SK-N-SH (cell line): ENCODE results near the gene DUSP28. TPM values are rescaled to one million over a fixed set of nuclear protein-coding genes. Genes with fewer than 3 reads are reported as not detected.

Source experiments
- CTCF ChIA-PET: fragments of 300-600, 350-600 bp; formaldehyde crosslinking; extraction: SDS; loops from one replicate; lab custom pipeline; 2021; lab: Yijun Ruan, JAX
- POLR2A ChIA-PET: fragments of 350-600 bp; sonication (Branson Sonifier 250); formaldehyde crosslinking; extraction: SDS; loops from one replicate; lab custom pipeline; 2020; ENCODE audit warnings: antibody characterized with exemption, inconsistent platforms; lab: Yijun Ruan, JAX
- DNase-seq: peaks from one replicate; pipeline ENCODE4 v3.0.0; 2012
- H2AFZ ChIP-seq: fragments of 200-600 bp; sonication (generic); 2 replicates; pipeline ENCODE4 v1.8.1; 2016; ENCODE audit warnings: antibody characterized with exemption, mild to moderate bottlenecking, low read depth
- H3F3A ChIP-seq: fragments of 200-600 bp; sonication (generic); replicated peaks from 2 replicates; pipeline ENCODE3; 2016; ENCODE audit warnings: antibody characterized with exemption, mild to moderate bottlenecking; ENCODE audit not compliant: insufficient read depth
- H3K27ac ChIP-seq, 2 experiments: fragments of 200-500 bp in 1 of 2; fragments of 200-600 bp in 1 of 2; sonication (Bioruptor generic) in 1 of 2; sonication (generic), shearing (Covaris generic) in 1 of 2; 2 replicates each; pipeline versions ENCODE4 v1.5.1 to v1.6.1; 2014 to 2016; ENCODE audit warnings: low read depth in 2 of 2, inconsistent platforms in 1 of 2, low read length in 1 of 2, mild to moderate bottlenecking in 1 of 2, mixed read lengths in 1 of 2
- H3K27me3 ChIP-seq: fragments of 200-600 bp; sonication (generic), shearing (Covaris generic); 2 replicates; pipeline ENCODE4 v1.6.1; 2016; ENCODE audit warnings: mixed run types; ENCODE audit not compliant: insufficient read depth
- H3K36me3 ChIP-seq, 2 experiments: fragments of 200-500 bp in 1 of 2; fragments of 200-600 bp in 1 of 2; sonication (Bioruptor generic) in 1 of 2; sonication (generic) in 1 of 2; replicated peaks in 1 of 2; 2 replicates each; pipeline versions ENCODE3 to v1.5.1; 2014 to 2016; ENCODE audit warnings: low read length in 1 of 2, mild to moderate bottlenecking in 1 of 2; ENCODE audit not compliant: insufficient read depth in 2 of 2, control insufficient read depth in 1 of 2
- H3K4me1 ChIP-seq, 2 experiments: fragments of 200-500 bp in 1 of 2; fragments of 200-600 bp in 1 of 2; sonication (Bioruptor generic) in 1 of 2; sonication (generic), shearing (Covaris generic) in 1 of 2; 2 replicates each; pipeline versions ENCODE4 v1.5.1 to v1.6.1; 2014 to 2016; ENCODE audit warnings: low read depth in 1 of 2, low read length in 1 of 2, mixed run types in 1 of 2; ENCODE audit not compliant: insufficient read depth in 2 of 2, control insufficient read depth in 1 of 2
- H3K4me2 ChIP-seq: fragments of 200-600 bp; sonication (generic), shearing (Covaris generic); 2 replicates; pipeline ENCODE4 v1.6.1; 2017; ENCODE audit warnings: mixed run types
- H3K4me3 ChIP-seq, 2 experiments: fragments of 200-500 bp in 1 of 2; fragments of 200-600 bp in 1 of 2; sonication (Bioruptor generic) in 1 of 2; sonication (generic), shearing (Covaris generic) in 1 of 2; 2 replicates each; pipeline versions ENCODE4 v1.5.1 to v1.8.1; 2014 to 2016; ENCODE audit warnings: low read depth in 2 of 2, inconsistent platforms in 1 of 2, low read length in 1 of 2, mild to moderate bottlenecking in 1 of 2, mixed read lengths in 1 of 2, moderate library complexity in 1 of 2
- H3K79me2 ChIP-seq: fragments of 200-600 bp; sonication (generic); 2 replicates; pipeline ENCODE4 v1.8.1; 2017; ENCODE audit warnings: mild to moderate bottlenecking; ENCODE audit not compliant: insufficient read depth
- H3K9ac ChIP-seq: fragments of 200-600 bp; sonication (generic); 2 replicates; pipeline ENCODE4 v1.6.1; 2017; ENCODE audit warnings: mixed run types
- H3K9me2 ChIP-seq: fragments of 200-600 bp; sonication (generic); 2 replicates; pipeline ENCODE4 v1.6.1; 2017; ENCODE audit warnings: mixed run types
- H3K9me3 ChIP-seq: fragments of 200-600 bp; sonication (generic); 2 replicates; pipeline ENCODE4 v1.6.1; 2017; ENCODE audit warnings: mixed run types, mild to moderate bottlenecking, moderate library complexity
- H4K20me1 ChIP-seq: fragments of 200-600 bp; sonication (generic); 2 replicates; pipeline ENCODE4 v1.6.1; 2017; ENCODE audit warnings: mild to moderate bottlenecking, mixed run types; ENCODE audit not compliant: insufficient read depth
- CHD2 ChIP-seq: fragments of 150-350 bp; IDR thresholded peaks from 2 replicates; pipeline ENCODE4 v1.6.1; 2018; ENCODE audit warnings: low read length; ENCODE audit not compliant: partially characterized antibody
- FOSL2 ChIP-seq: IDR thresholded peaks from 2 replicates; pipeline ENCODE4 v1.4.0; 2012; ENCODE audit warnings: low read depth, mild to moderate bottlenecking, moderate library complexity, borderline replicate concordance
- GABPA ChIP-seq: IDR thresholded peaks from 2 replicates; pipeline ENCODE4 v1.4.0; 2012; ENCODE audit warnings: low read depth, mild to moderate bottlenecking
- GATA2 ChIP-seq: sonication (generic); formaldehyde crosslinking; IDR thresholded peaks from 2 replicates; pipeline ENCODE4 v1.5.0; 2020; ENCODE audit warnings: mild to moderate bottlenecking, missing genetic modification reagents
- MXI1 ChIP-seq: IDR thresholded peaks from 2 replicates; pipeline ENCODE4 v1.6.1; 2012; ENCODE audit warnings: mild to moderate bottlenecking, low read depth, low read length, improper control_type of control experiment
- NFIC ChIP-seq: IDR thresholded peaks from 2 replicates; pipeline ENCODE4 v1.4.0; 2012; ENCODE audit warnings: borderline replicate concordance
- PBX3 ChIP-seq: IDR thresholded peaks from 2 replicates; pipeline ENCODE4; 2012
- RCOR1 ChIP-seq: fragments of 150-350 bp; IDR thresholded peaks from 2 replicates; pipeline ENCODE4 v1.6.1; 2017; ENCODE audit warnings: antibody characterized with exemption, low read length
- RFX5 ChIP-seq: IDR thresholded peaks from 2 replicates; pipeline ENCODE4 v1.6.1; 2012; ENCODE audit warnings: mild to moderate bottlenecking, improper control_type of control experiment, low read length
- RXRA ChIP-seq: IDR thresholded peaks from 2 replicates; pipeline ENCODE4 v1.4.0; 2012; ENCODE audit warnings: low read depth, mild to moderate bottlenecking, borderline replicate concordance
- SIN3A ChIP-seq: IDR thresholded peaks from 2 replicates; pipeline ENCODE4 v1.6.1; 2012; ENCODE audit warnings: low read depth, mild to moderate bottlenecking, low read length, moderate library complexity, borderline replicate concordance
- SMC3 ChIP-seq: IDR thresholded peaks from 2 replicates; pipeline ENCODE4 v1.6.1; 2012; ENCODE audit warnings: low read depth, low read length, improper control_type of control experiment
- TEAD4 ChIP-seq: IDR thresholded peaks from 2 replicates; pipeline ENCODE4 v1.4.0; 2012; ENCODE audit warnings: mild to moderate bottlenecking, borderline replicate concordance; ENCODE audit not compliant: insufficient read depth
- USF1 ChIP-seq: IDR thresholded peaks from 2 replicates; pipeline ENCODE4 v1.4.0; 2012; ENCODE audit warnings: low read depth, borderline replicate concordance
- USF2 ChIP-seq: fragments of 150-350 bp; IDR thresholded peaks from 2 replicates; pipeline ENCODE4 v1.6.1; 2017; ENCODE audit warnings: antibody characterized with exemption, low read length, low read depth, borderline replicate concordance
- YY1 ChIP-seq: IDR thresholded peaks from 2 replicates; pipeline ENCODE4 v1.4.0; 2012; ENCODE audit warnings: low read depth, mild to moderate bottlenecking
- ZBTB33 ChIP-seq: IDR thresholded peaks from 2 replicates; pipeline ENCODE4 v1.4.0; 2012; ENCODE audit warnings: low read depth, borderline replicate concordance
- WGBS: methylation state at CpG from one replicate; pipeline ENCODE4 v1.1.6; 2017; ENCODE audit warnings: low lambda C conversion rate; 5-methylcytosine and 5-hydroxymethylcytosine counted together
- polyA plus RNA-seq, 3 experiments: library from polyadenylated mRNA; depleted of rRNA; stranded (reverse); fragments of >200 nt; gene quantifications; 2 replicates each; pipeline ENCODE4 v1.2.3, GENCODE V29; 2012

DUSP28 gene
- polyA plus RNA-seq, 1 of the 3 experiments (the other 2 are of a cell fraction) = 4.1 TPM

- H3K27ac ChIP-seq = no peak overlapping the region
- 93% methylated on average over 2 of the region's 32 CpGs for WGBS
- no peaks in the 10 kb centered on the region for H3K9me2 ChIP-seq
- peaks cover 0 to 7% of the 10 kb centered on the region in 2 experiments; a peak in 1 of 4 replicates for H3K4me1 ChIP-seq
- no peaks in the 10 kb centered on the region for H3K9me3 ChIP-seq
- no peaks in the 10 kb centered on the region for H3K27me3 ChIP-seq
- no peak overlapping the region for H2AFZ ChIP-seq
- peaks cover 3% of the 10 kb centered on the region for H3F3A ChIP-seq
- peaks cover 17% of the 10 kb centered on the region; the same call in 1 of the 2 replicates for H4K20me1 ChIP-seq
- TF ChIP-seq MXI1 = no peak
- TF ChIP-seq TEAD4 = no peak
- TF ChIP-seq USF2 = no peak
- no peak for TF ChIP-seq RFX5
- TF ChIP-seq RXRA = no peak
- no peak for TF ChIP-seq YY1
- no peak for TF ChIP-seq CHD2
- TF ChIP-seq NFIC = no peak
- no peak for TF ChIP-seq PBX3
- no peak for TF ChIP-seq SMC3
- TF ChIP-seq SIN3A = no peak
- TF ChIP-seq ZBTB33 = no peak
- TF ChIP-seq GABPA = no peak
- TF ChIP-seq FOSL2 = no peak
- no peak for TF ChIP-seq RCOR1
- TF ChIP-seq USF1 = no peak
- no peak for TF ChIP-seq GATA2
- TF ChIP-seq, all 33 proteins: peak for 0
- Histone ChIP-seq H3K9ac (no peak overlapping the region), H3K4me2 (no peak overlapping the region), H3K79me2 (peaks cover 24% of the 10 kb centered on the region; the same call in 1 of the 2 replicates), H3K4me3 (no peak overlapping the region), H3K36me3 (peaks cover 4 to 45% of the 10 kb centered on the region in 2 experiments)
- ChIA-PET POLR2A (no interaction called here), CTCF (interaction anchor here (1.9 to 3.1 kb wide), 2 partner anchors 10 to 62 kb away, joined by 6 to 14 read pairs; no protein-coding TSS in a partner anchor)
- no peak for DNase-seq
Observed at GRCh38 chr2:240576436-240577205, 16.5 kb downstream of the DUSP28 start.
